CD4-positive, CD25-positive, alpha-beta regulatory T cell (primary cell): ENCODE measurements around the gene SLC25A41. TPM values are rescaled to one million over a fixed set of nuclear protein-coding genes. Genes with fewer than 3 reads are reported as not detected.
A peak's percentile ranks its signal among the peaks of the same experiment; 100 is the strongest.

Source experiments
- ATAC-seq, 2 donors: fragments of 150-1000 bp; cut with Tn5 transposase; one replicate each; pipeline ENCODE4 v1.10.0; 2021; ENCODE audit warnings: low read depth in 2 of 2, moderate number of reproducible peaks in 2 of 2, moderate library complexity in 1 of 2
- DNase-seq, 3 donors: peaks; one replicate each; pipeline versions ENCODE4 v3.0.0 to v3.0.0-alpha.2; 2012 to 2022; ENCODE audit warnings: mixed read lengths in 1 of 3
- H3K27ac ChIP-seq: one replicate; pipeline ENCODE4 v1.7.0; 2013; ENCODE audit warnings: mild to moderate bottlenecking, low read length; ENCODE audit not compliant: insufficient read depth, poor library complexity, severe bottlenecking
- H3K27me3 ChIP-seq: one replicate; pipeline ENCODE4 v1.7.0; 2013; ENCODE audit warnings: low read length; ENCODE audit not compliant: control insufficient read depth, insufficient read depth
- H3K36me3 ChIP-seq: one replicate; pipeline ENCODE4 v1.7.0; 2013; ENCODE audit warnings: mild to moderate bottlenecking, low read length, moderate library complexity; ENCODE audit not compliant: control insufficient read depth, insufficient read depth
- H3K4me1 ChIP-seq: 2 replicates; pipeline ENCODE4 v1.7.0; 2013; ENCODE audit warnings: mild to moderate bottlenecking, low read length; ENCODE audit not compliant: insufficient read depth, control insufficient read depth, poor library complexity, severe bottlenecking
- H3K4me3 ChIP-seq: one replicate; pipeline ENCODE4 v1.7.0; 2013; ENCODE audit warnings: low read depth, mild to moderate bottlenecking, low read length, moderate library complexity
- H3K9me3 ChIP-seq, 2 experiments: 1 replicate in 1 of 2; 2 replicates in 1 of 2; pipeline ENCODE4 v1.7.0; 2013; ENCODE audit warnings: low read length in 2 of 2, mild to moderate bottlenecking in 1 of 2, moderate library complexity in 1 of 2; ENCODE audit not compliant: control insufficient read depth in 2 of 2
- H3K27ac Mint-ChIP-seq, 3 donors: one replicate each; pipeline ENCODE4 v1.8.0; 2020 to 2022; ENCODE audit warnings: mild to moderate bottlenecking in 3 of 3, mixed read lengths in 3 of 3, moderate library complexity in 2 of 3
- H3K27me3 Mint-ChIP-seq: one replicate; pipeline ENCODE4 v1.8.0; 2022; ENCODE audit warnings: mild to moderate bottlenecking, mixed read lengths
- H3K36me3 Mint-ChIP-seq: one replicate; pipeline ENCODE4 v1.8.0; 2020; ENCODE audit warnings: mixed read lengths
- H3K4me1 Mint-ChIP-seq, 4 donors: one replicate each; pipeline ENCODE4 v1.8.0; 2020 to 2022; ENCODE audit warnings: mixed read lengths in 4 of 4, mild to moderate bottlenecking in 1 of 4
- H3K4me3 Mint-ChIP-seq, 4 donors: one replicate each; pipeline ENCODE4 v1.8.0; 2020 to 2022; ENCODE audit warnings: mild to moderate bottlenecking in 4 of 4, mixed read lengths in 4 of 4, moderate library complexity in 3 of 4
- H3K9me3 Mint-ChIP-seq, 7 donors: one replicate each; pipeline ENCODE4 v1.8.0; 2020 to 2022; ENCODE audit warnings: mixed read lengths in 7 of 7, mild to moderate bottlenecking in 3 of 7, moderate library complexity in 2 of 7
- polyA plus RNA-seq, 4 donors: library from polyadenylated mRNA; unstranded; fragments of 300-500 nt; fragmentation: Illumina TruSeq; gene quantifications; one replicate each; pipeline ENCODE4 v1.2.3, GENCODE V29; 2021
- total RNA-seq: library from RNA; stranded (reverse); gene quantifications from one replicate; pipeline ENCODE4 v1.2.3, GENCODE V29; 2022

The SLC25A41 gene
- total and polyA plus RNA-seq, 5 donors from 2014 or later, result 0.24 to 0.42 TPM; not detected in 3

DNA sequence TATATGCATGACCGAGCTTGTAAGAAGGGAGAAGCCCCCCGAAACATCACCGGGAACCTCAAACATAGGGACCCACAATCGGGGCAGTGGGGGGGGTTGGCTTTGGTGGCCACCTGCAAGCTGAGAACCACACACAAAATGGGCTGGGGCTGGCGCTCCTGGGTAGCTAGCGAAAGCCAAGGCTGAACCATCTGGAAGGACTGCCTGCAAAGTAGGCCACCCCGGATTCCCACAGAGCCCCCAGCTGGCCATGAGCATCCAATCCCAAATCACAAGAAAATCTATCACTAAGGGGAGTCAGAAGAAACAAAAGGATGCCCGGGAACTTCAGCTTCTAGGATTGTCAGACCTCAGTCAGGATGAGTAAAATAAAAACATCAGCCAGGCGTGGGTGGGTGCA, 55.1 kb downstream of the SLC25A41 start:
- no peaks in the 10 kb centered on the region for H3K27me3 ChIP-seq

DNA sequence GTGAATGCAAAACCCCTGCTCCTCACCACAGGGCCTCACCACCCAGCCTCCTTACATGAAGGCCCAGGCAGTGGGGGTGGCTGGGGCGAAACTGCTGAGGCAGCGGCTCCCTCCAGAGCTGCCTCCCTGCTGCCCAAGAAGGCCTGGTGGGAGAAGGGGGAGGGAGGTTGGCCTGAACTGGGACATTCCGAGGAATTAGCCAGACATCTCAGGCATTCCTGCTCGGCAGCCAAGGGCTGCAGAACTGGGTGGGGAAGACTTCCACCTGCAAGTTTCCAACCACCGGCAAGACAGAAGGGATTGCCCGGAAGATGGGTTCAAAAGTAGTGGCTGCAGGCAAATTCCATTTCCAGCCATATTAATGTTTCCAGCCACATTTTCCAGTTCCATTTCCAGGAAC, 55.5 kb downstream of the SLC25A41 start:
- no peaks in the 10 kb centered on the region for H3K27me3 Mint-ChIP-seq
- Histone ChIP-seq H3K27me3 (no peaks in the 10 kb centered on the region), H3K9me3 (no peaks in the 10 kb centered on the region), H3K4me3 (no peak overlapping the region), H3K4me1 (peaks cover 6% of the 10 kb centered on the region), H3K27ac (no peak overlapping the region), H3K36me3 (peaks cover 37% of the 10 kb centered on the region)
- ATAC-seq (no peak), DNase-seq (no peak)
- H3K9me3 Mint-ChIP-seq, result no peaks in the 10 kb centered on the region
- peaks cover 0 to 11% (median 3%) of the 10 kb centered on the region in 4 donors for H3K4me1 Mint-ChIP-seq
- H3K4me3 Mint-ChIP-seq, result no peak overlapping the region
- no peak overlapping the region for H3K27ac Mint-ChIP-seq
- H3K36me3 Mint-ChIP-seq, result peaks cover 19% of the 10 kb centered on the region

More for the DNA sequence above, 55.1 kb downstream of the SLC25A41 start:
- H3K4me1 Mint-ChIP-seq, result peaks cover 0 to 8% (median 2%) of the 10 kb centered on the region in 4 donors
- H3K9me3 Mint-ChIP-seq, result no peaks in the 10 kb centered on the region
- no peak overlapping the region for H3K4me3 Mint-ChIP-seq
- H3K27me3 Mint-ChIP-seq, result no peaks in the 10 kb centered on the region
- ATAC-seq (no peak), DNase-seq (no peak)
- H3K4me3 ChIP-seq, result no peak overlapping the region
- no peak overlapping the region for H3K27ac Mint-ChIP-seq
- H3K27ac ChIP-seq, result no peak overlapping the region
- H3K36me3 ChIP-seq, result peaks cover 42% of the 10 kb centered on the region
- peaks cover 23% of the 10 kb centered on the region for H3K36me3 Mint-ChIP-seq
- no peaks in the 10 kb centered on the region for H3K9me3 ChIP-seq
- peaks cover 5% of the 10 kb centered on the region for H3K4me1 ChIP-seq

DNA sequence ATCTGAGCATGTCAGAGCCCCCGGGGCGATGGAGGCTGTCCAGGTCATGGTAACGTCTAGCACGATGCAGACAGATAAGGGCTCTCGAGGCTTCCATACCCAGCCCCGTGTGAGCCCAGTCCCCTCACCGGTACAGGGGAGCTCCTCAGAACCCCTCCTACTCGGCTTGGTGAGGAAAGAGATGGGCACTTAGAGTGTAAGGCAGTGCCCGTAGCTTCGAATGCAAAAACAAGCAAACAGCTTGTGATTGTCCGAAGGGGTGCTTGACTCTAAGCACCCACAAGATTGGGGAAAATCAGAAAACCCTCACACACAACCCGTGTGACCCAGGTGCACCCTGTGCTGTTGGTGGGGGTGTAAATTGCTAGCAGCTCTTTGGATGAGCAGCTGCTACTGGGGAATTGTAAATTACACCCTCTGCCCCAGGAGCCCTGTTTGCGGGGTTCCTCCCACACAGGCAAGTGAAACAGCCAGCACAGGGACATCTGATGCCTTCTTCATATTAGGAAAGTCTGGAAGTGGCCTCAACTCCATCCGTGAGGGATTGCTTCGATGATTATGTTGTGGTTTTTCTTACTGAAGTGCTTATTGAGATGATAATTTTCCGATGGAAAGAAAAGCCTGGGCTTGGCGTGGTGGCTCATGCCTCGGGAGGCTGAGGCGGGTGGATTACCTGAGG, 56.9 kb downstream of the SLC25A41 start:
- Mint-ChIP-seq H3K27me3 (no peaks in the 10 kb centered on the region), H3K4me3 (no peak overlapping the region), H3K27ac (no peak overlapping the region), H3K4me1 (peaks cover 4 to 18% (median 9%) of the 10 kb centered on the region in 4 donors), H3K36me3 (peaks cover 13% of the 10 kb centered on the region), H3K9me3 (no peaks in the 10 kb centered on the region)
- Histone ChIP-seq H3K9me3 (no peaks in the 10 kb centered on the region), H3K4me3 (no peak overlapping the region), H3K4me1 (peaks cover 10% of the 10 kb centered on the region), H3K27ac (peak overlapping the region; percentile 33), H3K27me3 (no peaks in the 10 kb centered on the region), H3K36me3 (peaks cover 27% of the 10 kb centered on the region)
- DNase-seq (no peak), ATAC-seq (no peak)

Other genes with a start within 250 kb of the SLC25A41 start
- 35.6 TPM for gene MLLT1, start 153.8 kb downstream of the SLC25A41 start, total RNA-seq
- under 1 TPM; 0.45 to 0.79 (median 0.58) TPM for gene MLLT1, start 153.8 kb downstream of the SLC25A41 start, polyA plus RNA-seq
- 0.54 TPM for gene ACER1, start 100.2 kb downstream of the SLC25A41 start, total RNA-seq
- gene ACER1, start 100.2 kb downstream of the SLC25A41 start, polyA plus RNA-seq, result 1 to 10 TPM in 2 of 4 donors, under 1 TPM in 2; 0.57 to 3.4 (median 1.3) TPM
- gene CLPP, start 72.2 kb downstream of the SLC25A41 start, total RNA-seq, result 75.1 TPM
- gene CLPP, start 72.2 kb downstream of the SLC25A41 start, polyA plus RNA-seq, result 100 to 1,000 TPM; 144 to 209 (median 189) TPM
- gene ALKBH7, start 61.0 kb downstream of the SLC25A41 start, total RNA-seq, result 47.4 TPM
- gene ALKBH7, start 61.0 kb downstream of the SLC25A41 start, polyA plus RNA-seq, result 100 to 1,000 TPM in 1 of 4 donors, 10 to 100 TPM in 3; 89.1 to 102 (median 94.4) TPM
- 1.0 TPM for gene PSPN, start 57.8 kb downstream of the SLC25A41 start, total RNA-seq
- gene PSPN, start 57.8 kb downstream of the SLC25A41 start, polyA plus RNA-seq, result under 1 TPM; 0.41 to 0.90 (median 0.65) TPM
- 53.4 TPM for gene GTF2F1, start 40.6 kb downstream of the SLC25A41 start, total RNA-seq
- 10 to 100 TPM; 16.0 to 19.7 (median 17.5) TPM for gene GTF2F1, start 40.6 kb downstream of the SLC25A41 start, polyA plus RNA-seq
- 156 TPM for gene KHSRP, start 9.0 kb downstream of the SLC25A41 start, total RNA-seq
- 10 to 100 TPM in 3 of 4 donors, 1 to 10 TPM in 1; 9.1 to 20.3 (median 11.4) TPM for gene KHSRP, start 9.0 kb downstream of the SLC25A41 start, polyA plus RNA-seq
- gene SLC25A23, start 26.0 kb upstream of the SLC25A41 start, total RNA-seq, result 10.9 TPM
- 10 to 100 TPM in 2 of 4 donors, 1 to 10 TPM in 2; 6.6 to 14.7 (median 11.1) TPM for gene SLC25A23, start 26.0 kb upstream of the SLC25A41 start, polyA plus RNA-seq
- gene CRB3, start 30.5 kb upstream of the SLC25A41 start, total RNA-seq, result 1.6 TPM
- 1 to 10 TPM; 2.6 to 5.8 (median 3.7) TPM for gene CRB3, start 30.5 kb upstream of the SLC25A41 start, polyA plus RNA-seq
- gene DENND1C, start 48.0 kb upstream of the SLC25A41 start, total RNA-seq, result 125 TPM
- 10 to 100 TPM; 36.9 to 42.4 (median 41.4) TPM for gene DENND1C, start 48.0 kb upstream of the SLC25A41 start, polyA plus RNA-seq
- gene TUBB4A, start 68.5 kb upstream of the SLC25A41 start, total RNA-seq, result 1.3 TPM
- gene TUBB4A, start 68.5 kb upstream of the SLC25A41 start, polyA plus RNA-seq, result 1 to 10 TPM in 1 of 4 donors, under 1 TPM in 1, not detected in 2; 0.36 to 1.0 TPM
- gene TNFSF9, start 97.3 kb upstream of the SLC25A41 start, total RNA-seq, result 4.5 TPM
- 1 to 10 TPM in 1 of 4 donors, under 1 TPM in 3; 0.38 to 2.6 (median 0.50) TPM for gene TNFSF9, start 97.3 kb upstream of the SLC25A41 start, polyA plus RNA-seq
- 24.3 TPM for gene CD70, start 157.4 kb upstream of the SLC25A41 start, total RNA-seq
- gene CD70, start 157.4 kb upstream of the SLC25A41 start, polyA plus RNA-seq, result 10 to 100 TPM; 10.0 to 27.2 (median 17.7) TPM
- gene TNFSF14, start 236.4 kb upstream of the SLC25A41 start, total RNA-seq, result 8.4 TPM
- gene TNFSF14, start 236.4 kb upstream of the SLC25A41 start, polyA plus RNA-seq, result 1 to 10 TPM; 2.6 to 8.9 (median 5.4) TPM